DLD1 (cell line): ENCODE data around the gene HERPUD1.
"Not testable (repeated sequence)": the region's sequence is repeated elsewhere in the genome, so short reads cannot be mapped to it uniquely, and the experiment has no call there.

ENCODE experiments used
- in situ Hi-C: cut with HindIII; loops from 2 replicates; pipeline ENCODE4 v1.10.0; 2017; ENCODE audit warnings: low sequenced_read_pairs

The HERPUD1 gene

DNA sequence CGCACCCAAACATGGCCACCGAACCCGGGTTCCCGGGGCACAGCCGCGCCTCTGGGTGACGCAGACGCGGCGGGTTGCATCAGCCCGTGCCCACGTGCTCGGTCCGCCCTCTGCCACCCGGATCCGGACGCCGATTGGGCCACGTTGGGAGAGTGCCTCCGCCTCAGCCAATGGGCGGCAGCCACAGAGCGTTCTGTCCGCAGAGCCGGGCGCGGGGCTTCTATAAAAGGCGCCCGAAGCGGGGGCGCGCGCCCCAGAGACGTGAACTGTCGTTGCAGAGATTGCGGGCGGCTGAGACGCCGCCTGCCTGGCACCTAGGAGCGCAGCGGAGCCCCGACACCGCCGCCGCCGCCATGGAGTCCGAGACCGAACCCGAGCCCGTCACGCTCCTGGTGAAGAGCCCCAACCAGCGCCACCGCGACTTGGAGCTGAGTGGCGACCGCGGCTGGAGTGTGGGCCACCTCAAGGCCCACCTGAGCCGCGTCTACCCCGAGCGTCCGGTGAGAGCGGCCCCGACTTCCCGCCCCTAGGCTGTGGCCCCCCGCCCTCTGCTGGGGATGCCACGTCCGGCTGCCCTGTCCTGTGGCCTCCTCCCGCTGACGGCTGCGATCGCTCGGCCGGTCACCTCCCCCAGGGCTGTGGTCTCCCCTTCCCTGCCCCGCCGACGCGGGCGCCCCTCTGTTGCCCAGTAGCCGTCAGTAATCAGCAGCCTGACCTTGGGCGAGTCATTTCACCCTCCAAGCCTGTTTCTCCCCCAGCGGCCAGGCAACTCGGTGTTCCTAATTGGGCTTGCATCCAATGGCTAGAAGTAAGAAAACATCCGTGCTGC, at the start of gene HERPUD1:
TSS of gene HERPUD1 (plus strand) at position 251 of the 829 bp plus-strand sequence. CDS start at position 354, 103 bp downstream.
- in situ Hi-C loops = no loop called here

GRCh38 chr16:56883586-56883985, 48.4 kb upstream of the HERPUD1 start:
- in situ Hi-C loops = no loop called here

DNA sequence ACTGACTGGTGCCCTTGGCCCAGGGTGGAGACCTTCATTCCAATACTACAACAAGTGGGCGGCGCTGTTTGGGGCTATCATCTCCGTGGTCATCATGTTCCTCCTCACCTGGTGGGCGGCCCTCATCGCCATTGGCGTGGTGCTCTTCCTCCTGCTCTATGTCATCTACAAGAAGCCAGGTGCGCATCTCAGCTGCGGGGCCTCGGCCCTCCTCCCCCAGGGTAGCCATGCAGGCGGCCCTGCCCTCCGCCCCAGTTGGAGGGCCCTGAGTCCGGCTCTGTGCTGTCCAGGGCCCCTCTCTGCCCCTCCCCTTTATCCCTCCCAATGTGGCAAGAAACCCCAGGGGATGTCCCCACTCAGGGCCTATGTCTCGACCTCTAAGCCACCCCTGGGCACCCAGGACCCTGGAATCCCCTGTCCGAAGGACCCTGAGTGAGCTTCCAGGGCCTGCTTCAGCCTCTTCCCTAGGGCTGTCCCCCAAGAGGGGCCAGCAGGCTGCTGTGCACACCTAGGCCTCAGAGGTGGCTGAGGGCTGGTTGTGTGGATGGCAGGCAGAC, 47.8 kb upstream of the HERPUD1 start:
- in situ Hi-C loops = no loop called here

- in situ Hi-C loops = not testable (repeated sequence)
These were observed 47.0 kb upstream of the HERPUD1 start for GRCh38 chr16:56884929-56885328.

GRCh38 chr16:56885446-56886162, 46.3 kb upstream of the HERPUD1 start:
- in situ Hi-C loops = no loop called here

DNA sequence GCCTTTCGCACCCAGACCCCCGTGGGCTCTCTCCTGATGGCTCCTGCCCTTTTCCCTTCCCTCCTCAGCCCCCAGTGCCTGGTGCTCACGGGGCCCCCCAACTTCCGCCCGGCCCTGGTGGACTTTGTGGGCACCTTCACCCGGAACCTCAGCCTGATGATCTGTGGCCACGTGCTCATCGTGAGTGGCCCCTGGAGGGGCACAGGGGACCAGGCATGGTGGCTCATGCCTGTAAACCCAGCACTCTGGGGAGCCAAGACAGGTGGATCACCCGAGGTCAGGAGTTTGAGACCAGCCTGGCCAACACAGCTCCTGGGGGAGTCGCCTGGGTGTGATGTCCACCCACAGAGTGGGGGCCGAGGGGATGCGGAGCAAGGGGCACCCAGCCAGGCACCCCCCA, 45.6 kb upstream of the HERPUD1 start:
- in situ Hi-C loops = no loop called here

GRCh38 chr16:56886826-56887225, 45.1 kb upstream of the HERPUD1 start:
- in situ Hi-C loops = no loop called here

GRCh38 chr16:56888806-56889205, 43.1 kb upstream of the HERPUD1 start:
- in situ Hi-C loops = no loop called here

DNA sequence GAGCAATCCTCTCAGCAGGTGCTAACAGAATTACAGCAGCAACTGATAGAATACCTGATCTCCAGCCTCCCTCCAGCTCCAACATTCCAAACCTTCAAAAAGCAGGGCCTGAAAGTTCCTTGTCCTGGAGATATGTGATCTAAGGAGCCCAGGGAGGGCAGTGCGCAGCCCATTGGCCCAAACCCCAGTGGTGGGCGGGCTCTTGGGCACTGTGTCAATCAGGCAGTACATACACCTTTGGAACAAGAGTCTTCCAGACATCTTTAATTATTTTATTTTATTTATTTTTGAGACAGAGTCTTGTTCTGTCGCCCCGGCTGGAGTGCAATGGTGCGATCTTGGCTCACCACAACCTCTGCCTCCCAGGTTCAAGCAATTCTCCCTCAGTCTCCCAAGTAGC, 42.7 kb upstream of the HERPUD1 start:
- in situ Hi-C loops = no loop called here

GRCh38 chr16:56891685-56892084, 40.3 kb upstream of the HERPUD1 start:
- in situ Hi-C loops = no loop called here

DNA sequence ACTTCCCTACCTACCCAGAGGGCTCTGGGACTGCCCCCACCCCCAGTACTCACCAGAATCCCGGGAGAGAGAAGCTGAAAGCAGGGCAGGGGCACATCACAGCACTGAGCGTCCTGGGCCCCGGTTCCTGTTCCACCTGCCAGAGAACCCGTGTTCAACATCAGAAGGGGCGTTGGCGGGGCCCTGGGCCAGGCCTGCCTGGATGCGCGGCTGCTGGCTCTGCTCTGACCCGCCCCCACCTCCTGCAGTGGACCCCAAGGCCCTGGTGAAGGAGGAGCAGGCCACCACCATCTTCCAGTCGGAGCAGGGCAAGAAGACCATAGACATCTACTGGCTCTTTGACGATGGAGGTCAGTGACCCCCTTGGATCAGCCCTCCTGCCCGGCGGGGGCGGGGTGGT, 39.2 kb upstream of the HERPUD1 start:
- in situ Hi-C loops = no loop called here

GRCh38 chr16:56894331-56894917, 37.5 kb upstream of the HERPUD1 start:
- in situ Hi-C loops = no loop called here

DNA sequence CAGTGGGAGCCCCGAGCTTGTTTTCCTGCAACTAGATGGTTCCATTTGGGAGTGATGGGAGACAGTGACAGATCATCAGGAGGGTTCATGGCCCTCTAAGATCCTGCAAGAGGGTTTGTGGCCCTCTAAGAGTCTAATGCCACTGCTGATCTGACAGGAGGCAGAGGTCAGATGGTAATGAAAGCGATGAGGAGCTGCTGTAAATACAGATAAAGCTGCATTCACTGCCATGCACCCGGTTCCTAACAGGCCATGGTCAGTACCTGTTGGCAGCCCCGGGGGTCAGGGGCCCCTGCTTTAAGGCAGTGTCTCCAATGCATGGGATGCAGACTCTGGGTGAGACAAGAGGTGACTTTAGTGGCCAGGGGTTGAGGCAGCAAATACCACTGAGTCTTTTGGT, 36.1 kb upstream of the HERPUD1 start:
- in situ Hi-C loops = no loop called here

- in situ Hi-C loops = no loop called here
These were observed 35.7 kb upstream of the HERPUD1 start for GRCh38 chr16:56896244-56896643.

- in situ Hi-C loops = no loop called here
These were observed 34.7 kb upstream of the HERPUD1 start for GRCh38 chr16:56897026-56897799.

DNA sequence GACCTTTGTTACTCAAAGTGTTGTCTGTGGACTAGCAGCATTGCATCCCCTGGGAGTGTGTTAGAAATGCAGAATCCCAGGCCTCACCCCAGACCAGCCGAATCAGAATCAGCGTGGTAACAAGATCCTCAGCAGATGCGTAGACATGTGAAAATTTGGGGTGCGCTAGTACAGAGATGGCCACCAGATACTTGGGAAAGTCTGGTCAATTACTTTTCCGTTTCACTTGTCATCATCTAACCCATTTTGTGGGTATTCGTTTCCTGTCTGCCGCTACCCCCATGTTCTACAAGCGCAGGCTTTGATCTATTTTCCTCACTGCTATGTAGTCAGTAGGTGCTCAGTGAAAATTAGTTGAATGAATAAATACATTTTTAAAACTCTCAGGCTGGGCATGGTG, 33.1 kb upstream of the HERPUD1 start:
- in situ Hi-C loops = no loop called here

DNA sequence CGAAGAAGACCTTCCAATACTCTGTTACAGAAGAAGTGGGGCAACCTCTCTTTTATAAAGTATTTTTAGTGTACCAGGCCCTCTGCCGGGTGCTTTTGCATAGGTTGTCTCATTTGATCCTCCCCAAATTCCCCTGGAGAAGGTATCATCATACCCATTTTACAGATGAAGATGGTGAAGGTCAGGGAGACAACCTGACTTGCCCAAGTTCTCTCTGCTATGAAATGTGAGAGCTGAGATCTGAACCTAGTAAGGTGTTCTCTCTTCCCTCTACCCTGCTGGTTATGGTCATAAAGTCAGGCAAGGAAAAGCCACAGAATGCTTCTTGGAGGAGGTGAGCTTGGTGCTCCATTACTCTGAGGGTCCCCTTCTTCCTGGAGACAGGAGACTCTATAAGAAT, 28.1 kb upstream of the HERPUD1 start:
- in situ Hi-C loops = no loop called here

DNA sequence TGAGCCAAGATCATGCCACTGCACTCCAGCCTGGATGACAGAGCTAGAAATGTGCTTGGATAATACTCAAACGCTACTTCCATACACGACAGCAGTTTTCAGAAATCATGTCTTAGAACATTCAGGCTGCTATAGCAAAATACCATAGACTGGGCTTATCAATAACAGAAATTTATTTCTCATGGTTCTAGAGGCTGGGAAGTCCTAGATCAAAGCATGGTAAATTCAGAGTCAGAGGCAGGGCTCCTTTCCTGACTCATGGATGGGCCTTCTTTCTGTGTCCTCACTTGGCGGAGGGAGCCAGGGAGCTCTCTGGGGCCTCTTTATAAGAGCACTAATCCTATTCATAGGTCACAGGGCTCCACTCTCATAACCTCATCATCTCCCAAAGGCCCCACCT, 24.5 kb upstream of the HERPUD1 start:
- in situ Hi-C loops = no loop called here

DNA sequence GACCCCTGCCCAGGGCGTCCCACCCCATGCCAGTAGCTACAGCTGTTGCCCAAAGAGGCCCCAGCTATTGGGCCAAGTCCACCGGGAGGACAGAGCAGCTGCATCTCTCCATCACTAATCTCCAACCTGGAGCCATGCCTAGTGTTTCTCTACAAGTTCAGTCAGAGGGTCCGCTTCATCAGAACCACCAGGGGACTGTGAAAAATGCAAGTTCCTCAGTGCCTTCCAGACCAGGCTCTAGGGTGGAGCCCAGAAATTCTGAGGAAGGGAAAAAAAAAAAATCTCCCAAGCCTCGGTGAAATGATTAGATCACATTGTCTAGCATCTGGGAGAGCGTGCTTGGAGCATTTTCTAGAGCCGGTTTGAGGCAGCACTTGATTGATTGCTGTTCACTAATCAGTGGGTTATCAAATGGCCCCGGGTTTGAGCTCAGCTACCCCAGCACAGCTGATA, 22.4 kb upstream of the HERPUD1 start:
- in situ Hi-C loops = no loop called here

GRCh38 chr16:56910112-56910511, 21.8 kb upstream of the HERPUD1 start:
- in situ Hi-C loops = no loop called here
